Stomach smooth muscle (tissue), 2 donors: ENCODE results near the gene CCBE1.

Source experiments
- H3K27ac ChIP-seq: one replicate; pipeline ENCODE4 v1.7.0; 2013; ENCODE audit warnings: mild to moderate bottlenecking, low read length, inconsistent platforms
- H3K27me3 ChIP-seq, 2 donors: one replicate each; pipeline ENCODE4 v1.7.0; 2013; ENCODE audit warnings: low read length in 2 of 2; ENCODE audit not compliant: insufficient read depth in 2 of 2, control insufficient read depth in 1 of 2
- H3K36me3 ChIP-seq, 2 donors: one replicate each; pipeline ENCODE4 v1.7.0; 2013; ENCODE audit warnings: low read length in 2 of 2; ENCODE audit not compliant: control insufficient read depth in 2 of 2, insufficient read depth in 2 of 2
- H3K4me1 ChIP-seq: one replicate; pipeline ENCODE4 v1.7.0; 2013; ENCODE audit warnings: low read length; ENCODE audit not compliant: control insufficient read depth, insufficient read depth
- H3K4me3 ChIP-seq, 2 donors: one replicate each; pipeline ENCODE4 v1.7.0; 2013; ENCODE audit warnings: low read length in 2 of 2
- H3K9ac ChIP-seq, 2 donors: one replicate each; pipeline ENCODE4 v1.7.0; 2013; ENCODE audit warnings: low read length in 2 of 2, mild to moderate bottlenecking in 1 of 2
- H3K9me3 ChIP-seq, 2 donors: one replicate each; pipeline ENCODE4 v1.7.0; 2013; ENCODE audit warnings: low read length in 2 of 2; ENCODE audit not compliant: control insufficient read depth in 2 of 2
- donor health status: healthy.
- donor health status: Pancreatic carcinoma.

CCBE1 gene

GRCh38 chr18:59393381-59393780 is 303.8 kb downstream of the CCBE1 start:
- H3K9ac ChIP-seq: no peak overlapping the region
- no peaks in the 10 kb centered on the region for H3K36me3 ChIP-seq
- peaks cover 2 to 4% of the 10 kb centered on the region in 2 donors for H3K27me3 ChIP-seq
- no peaks in the 10 kb centered on the region for H3K4me1 ChIP-seq
- H3K4me3 ChIP-seq: no peak overlapping the region
- no peak overlapping the region for H3K27ac ChIP-seq
- H3K9me3 ChIP-seq: no peaks in the 10 kb centered on the region

- no peaks in the 10 kb centered on the region for H3K9me3 ChIP-seq
- no peak overlapping the region for H3K27ac ChIP-seq
- no peaks in the 10 kb centered on the region for H3K36me3 ChIP-seq
- H3K27me3 ChIP-seq: no peaks in the 10 kb centered on the region
- H3K9ac ChIP-seq: no peak overlapping the region
- no peaks in the 10 kb centered on the region for H3K4me1 ChIP-seq
- H3K4me3 ChIP-seq: no peak overlapping the region
Measured at GRCh38 chr18:59388817-59389216, 308.4 kb downstream of the CCBE1 start.

GRCh38 chr18:59387687-59388565 is 309.3 kb downstream of the CCBE1 start:
- no peak overlapping the region for H3K4me3 ChIP-seq
- H3K27me3 ChIP-seq: no peaks in the 10 kb centered on the region
- no peaks in the 10 kb centered on the region for H3K4me1 ChIP-seq
- no peaks in the 10 kb centered on the region for H3K9me3 ChIP-seq
- H3K36me3 ChIP-seq: no peaks in the 10 kb centered on the region
- no peak overlapping the region for H3K27ac ChIP-seq
- H3K9ac ChIP-seq: no peak overlapping the region

GRCh38 chr18:59386909-59387686 is 310.1 kb downstream of the CCBE1 start:
- no peak overlapping the region for H3K4me3 ChIP-seq
- H3K27me3 ChIP-seq: peaks cover 0 to 2% of the 10 kb centered on the region in 2 donors
- no peaks in the 10 kb centered on the region for H3K4me1 ChIP-seq
- H3K27ac ChIP-seq: no peak overlapping the region
- H3K36me3 ChIP-seq: no peaks in the 10 kb centered on the region
- H3K9ac ChIP-seq: no peak overlapping the region
- no peaks in the 10 kb centered on the region for H3K9me3 ChIP-seq

GRCh38 chr18:59385191-59385590 is 312.0 kb downstream of the CCBE1 start:
- Histone ChIP-seq H3K36me3 (no peaks in the 10 kb centered on the region), H3K9me3 (no peaks in the 10 kb centered on the region), H3K27me3 (peaks cover 0 to 2% of the 10 kb centered on the region in 2 donors), H3K4me1 (no peaks in the 10 kb centered on the region), H3K4me3 (no peak overlapping the region), H3K27ac (no peak overlapping the region), H3K9ac (no peak overlapping the region)

- H3K27ac ChIP-seq: no peak overlapping the region
- no peak overlapping the region for H3K4me3 ChIP-seq
- H3K36me3 ChIP-seq: no peaks in the 10 kb centered on the region
- H3K4me1 ChIP-seq: no peaks in the 10 kb centered on the region
- H3K27me3 ChIP-seq: peaks cover 0 to 2% of the 10 kb centered on the region in 2 donors
- H3K9me3 ChIP-seq: no peaks in the 10 kb centered on the region
- H3K9ac ChIP-seq: no peak overlapping the region
Measured at GRCh38 chr18:59383851-59384250, 313.4 kb downstream of the CCBE1 start.

- Histone ChIP-seq H3K4me1 (no peaks in the 10 kb centered on the region), H3K9me3 (no peaks in the 10 kb centered on the region), H3K27me3 (peaks cover 0 to 2% of the 10 kb centered on the region in 2 donors), H3K4me3 (no peak overlapping the region), H3K36me3 (no peaks in the 10 kb centered on the region), H3K9ac (no peak overlapping the region), H3K27ac (no peak overlapping the region)
Measured at GRCh38 chr18:59382383-59382782, 314.8 kb downstream of the CCBE1 start.

- no peak overlapping the region for H3K9ac ChIP-seq
- no peaks in the 10 kb centered on the region for H3K4me1 ChIP-seq
- no peaks in the 10 kb centered on the region for H3K9me3 ChIP-seq
- H3K4me3 ChIP-seq: no peak overlapping the region
- H3K27me3 ChIP-seq: peaks cover 0 to 2% of the 10 kb centered on the region in 2 donors
- H3K36me3 ChIP-seq: no peaks in the 10 kb centered on the region
- H3K27ac ChIP-seq: no peak overlapping the region
Measured at GRCh38 chr18:59381949-59382348, 315.3 kb downstream of the CCBE1 start.
